ENCODE data around the gene ERRFI1. TPM values are rescaled to one million over a fixed set of nuclear protein-coding genes. Genes with fewer than 3 reads are reported as not detected.

ERRFI1 gene
- total and polyA plus RNA-seq, 5 donors from 2014 or later: 0.37 to 5.8 (median 0.98) TPM; not detected in 1

GRCh38 chr1:8027748-8028570 is 1.9 kb upstream of the ERRFI1 start:
- H3K27me3 ChIP-seq (ENCODE audit: control insufficient read depth, insufficient read depth, low read length): peaks cover 22% of the 10 kb centered on the region
- ATAC-seq (ENCODE audit: low read depth in 2 of 2) (no peak), DNase-seq (no peak)
- H3K27ac ChIP-seq (ENCODE audit: insufficient read depth, low read length, poor library complexity, severe bottlenecking): no peak overlapping the region
- no peaks in the 10 kb centered on the region for H3K9me3 ChIP-seq (ENCODE audit: control insufficient read depth in 2 of 2, low read length in 2 of 2)
- H3K36me3 ChIP-seq (ENCODE audit: control insufficient read depth, insufficient read depth, low read length): no peaks in the 10 kb centered on the region
- H3K27ac Mint-ChIP-seq: no peak overlapping the region
- H3K4me1 Mint-ChIP-seq: peaks cover 5 to 13% (median 11%) of the 10 kb centered on the region in 4 donors
- H3K9me3 Mint-ChIP-seq: no peaks in the 10 kb centered on the region
- peaks cover 47% of the 10 kb centered on the region for H3K27me3 Mint-ChIP-seq
- peak overlapping the region in 3 of 4 donors; percentile 19 to 70 (median 51) for H3K4me3 Mint-ChIP-seq
- H3K36me3 Mint-ChIP-seq: no peaks in the 10 kb centered on the region
- no peak overlapping the region for H3K4me3 ChIP-seq (ENCODE audit: low read depth, low read length)
- H3K4me1 ChIP-seq (ENCODE audit: control insufficient read depth, insufficient read depth, low read length, poor library complexity, severe bottlenecking): peaks cover 19% of the 10 kb centered on the region

- H3K4me1 ChIP-seq (ENCODE audit: control insufficient read depth, insufficient read depth, low read length, poor library complexity, severe bottlenecking): peaks cover 19% of the 10 kb centered on the region
- no peak for DNase-seq
- H3K9me3 ChIP-seq (ENCODE audit: control insufficient read depth in 2 of 2, low read length in 2 of 2): no peaks in the 10 kb centered on the region
- Mint-ChIP-seq H3K9me3 (peaks cover 0 to 2% (median 0%) of the 10 kb centered on the region in 7 donors), H3K4me1 (peaks cover 5 to 13% (median 11%) of the 10 kb centered on the region in 4 donors), H3K27ac (peak overlapping the region in 1 of 3 donors; percentile 93), H3K36me3 (no peaks in the 10 kb centered on the region), H3K27me3 (peaks cover 55% of the 10 kb centered on the region), H3K4me3 (peak overlapping the region; percentile 70 to 91 (median 84))
- no peaks in the 10 kb centered on the region for H3K36me3 ChIP-seq (ENCODE audit: control insufficient read depth, insufficient read depth, low read length)
- H3K27me3 ChIP-seq (ENCODE audit: control insufficient read depth, insufficient read depth, low read length): peaks cover 22% of the 10 kb centered on the region
- H3K4me3 ChIP-seq (ENCODE audit: low read depth, low read length): no peak overlapping the region
- ATAC-seq (ENCODE audit: low read depth in 2 of 2): no peak
- no peak overlapping the region for H3K27ac ChIP-seq (ENCODE audit: insufficient read depth, low read length, poor library complexity, severe bottlenecking)
These were observed 1.1 kb upstream of the ERRFI1 start for GRCh38 chr1:8026976-8027747.

- Histone ChIP-seq H3K4me1 (ENCODE audit: control insufficient read depth, insufficient read depth, low read length, poor library complexity, severe bottlenecking) (peaks cover 19% of the 10 kb centered on the region), H3K27me3 (ENCODE audit: control insufficient read depth, insufficient read depth, low read length) (peaks cover 22% of the 10 kb centered on the region), H3K4me3 (ENCODE audit: low read depth, low read length) (peak overlapping the region; percentile 49), H3K27ac (ENCODE audit: insufficient read depth, low read length, poor library complexity, severe bottlenecking) (no peak overlapping the region), H3K9me3 (ENCODE audit: control insufficient read depth in 2 of 2, low read length in 2 of 2) (no peaks in the 10 kb centered on the region), H3K36me3 (ENCODE audit: control insufficient read depth, insufficient read depth, low read length) (no peaks in the 10 kb centered on the region)
- Mint-ChIP-seq H3K27me3 (peaks cover 64% of the 10 kb centered on the region), H3K27ac (peak overlapping the region; percentile 52 to 97 (median 85)), H3K4me3 (peak overlapping the region; percentile 77 to 94 (median 86)), H3K4me1 (peaks cover 5 to 13% (median 9%) of the 10 kb centered on the region in 4 donors), H3K9me3 (peaks cover 0 to 2% (median 0%) of the 10 kb centered on the region in 7 donors), H3K36me3 (no peaks in the 10 kb centered on the region)
- DNase-seq (peak in 1 of 3 donors; percentile 15), ATAC-seq (ENCODE audit: low read depth in 2 of 2) (peak in 1 of 2 donors; percentile 15)
These were observed 401 bp downstream of the ERRFI1 start for GRCh38 chr1:8025671-8026144.

DNA sequence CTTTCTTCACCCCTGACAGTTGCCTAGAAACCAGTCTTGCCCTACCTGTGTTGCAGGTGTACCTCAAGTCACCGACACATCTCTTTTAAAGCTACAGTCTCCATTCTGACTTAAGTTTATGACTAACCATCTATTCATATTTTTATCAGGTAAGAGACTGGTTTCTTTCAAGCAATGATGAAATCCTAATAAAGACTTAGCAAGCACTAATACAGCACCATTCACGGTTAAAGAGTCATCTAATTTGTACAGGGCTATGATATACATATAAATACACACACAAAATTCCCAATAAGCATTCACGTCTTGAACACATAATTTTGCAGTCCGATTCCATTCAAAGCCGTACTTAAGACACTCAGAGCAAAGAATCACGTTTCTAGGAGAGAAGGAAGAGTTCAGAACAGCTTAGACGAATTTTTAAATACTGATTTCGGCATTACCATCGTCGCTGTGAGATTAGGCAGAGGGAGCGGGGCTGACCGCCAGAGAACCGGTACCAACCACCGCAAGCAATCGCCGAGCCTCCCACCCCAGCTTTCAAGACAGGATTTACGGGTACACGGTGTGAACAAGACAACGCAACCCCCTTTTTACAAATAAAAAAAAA is 943 bp downstream of the ERRFI1 start:
- H3K36me3 ChIP-seq (ENCODE audit: control insufficient read depth, insufficient read depth, low read length): no peaks in the 10 kb centered on the region
- peak overlapping the region; percentile 77 to 94 (median 86) for H3K4me3 Mint-ChIP-seq
- H3K4me1 ChIP-seq (ENCODE audit: control insufficient read depth, insufficient read depth, low read length, poor library complexity, severe bottlenecking): peaks cover 19% of the 10 kb centered on the region
- peaks cover 64% of the 10 kb centered on the region for H3K27me3 Mint-ChIP-seq
- peak overlapping the region; percentile 49 for H3K4me3 ChIP-seq (ENCODE audit: low read depth, low read length)
- no peak overlapping the region for H3K27ac ChIP-seq (ENCODE audit: insufficient read depth, low read length, poor library complexity, severe bottlenecking)
- DNase-seq (peak in 2 of 3 donors; percentile 4 to 15), ATAC-seq (ENCODE audit: low read depth in 2 of 2) (no peak)
- H3K27me3 ChIP-seq (ENCODE audit: control insufficient read depth, insufficient read depth, low read length): peaks cover 22% of the 10 kb centered on the region
- H3K4me1 Mint-ChIP-seq: peaks cover 5 to 13% (median 9%) of the 10 kb centered on the region in 4 donors
- no peaks in the 10 kb centered on the region for H3K9me3 ChIP-seq (ENCODE audit: control insufficient read depth in 2 of 2, low read length in 2 of 2)
- H3K36me3 Mint-ChIP-seq: no peaks in the 10 kb centered on the region
- peaks cover 0 to 2% (median 0%) of the 10 kb centered on the region in 7 donors for H3K9me3 Mint-ChIP-seq
- peak overlapping the region; percentile 52 to 97 (median 85) for H3K27ac Mint-ChIP-seq

GRCh38 chr1:8024329-8024728 is 1.8 kb downstream of the ERRFI1 start:
- no peak for DNase-seq
- H3K4me1 Mint-ChIP-seq: peaks cover 5 to 13% (median 9%) of the 10 kb centered on the region in 4 donors
- H3K36me3 ChIP-seq (ENCODE audit: control insufficient read depth, insufficient read depth, low read length): no peaks in the 10 kb centered on the region
- H3K27me3 Mint-ChIP-seq: peaks cover 69% of the 10 kb centered on the region
- H3K4me1 ChIP-seq (ENCODE audit: control insufficient read depth, insufficient read depth, low read length, poor library complexity, severe bottlenecking): peaks cover 19% of the 10 kb centered on the region
- H3K4me3 ChIP-seq (ENCODE audit: low read depth, low read length): no peak overlapping the region
- ATAC-seq (ENCODE audit: low read depth in 2 of 2): no peak
- no peaks in the 10 kb centered on the region for H3K36me3 Mint-ChIP-seq
- H3K4me3 Mint-ChIP-seq: peak overlapping the region in 2 of 4 donors; percentile 8 to 19
- H3K9me3 Mint-ChIP-seq: peaks cover 0 to 2% (median 0%) of the 10 kb centered on the region in 7 donors
- no peaks in the 10 kb centered on the region for H3K9me3 ChIP-seq (ENCODE audit: control insufficient read depth in 2 of 2, low read length in 2 of 2)
- H3K27ac Mint-ChIP-seq: no peak overlapping the region
- H3K27me3 ChIP-seq (ENCODE audit: control insufficient read depth, insufficient read depth, low read length): peaks cover 22% of the 10 kb centered on the region
- no peak overlapping the region for H3K27ac ChIP-seq (ENCODE audit: insufficient read depth, low read length, poor library complexity, severe bottlenecking)

DNA sequence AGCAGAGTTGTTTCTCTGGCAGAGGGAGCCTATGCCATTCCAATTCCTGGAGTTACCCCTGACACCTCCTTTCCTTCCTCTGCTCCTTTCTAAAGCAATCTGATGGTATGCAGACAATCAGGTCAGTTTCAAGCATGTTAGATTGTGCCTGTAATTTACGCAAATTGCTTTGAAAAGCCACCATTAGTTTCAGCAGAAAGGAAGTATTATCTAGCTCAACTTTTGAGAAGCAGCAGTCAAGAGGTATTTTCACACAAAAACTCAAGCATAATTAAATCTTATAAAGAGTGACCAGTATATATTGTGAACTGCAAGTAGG is 2.2 kb downstream of the ERRFI1 start:
- DNase-seq (no peak), ATAC-seq (ENCODE audit: low read depth in 2 of 2) (no peak)
- Mint-ChIP-seq H3K27ac (no peak overlapping the region), H3K4me1 (peaks cover 5 to 13% (median 9%) of the 10 kb centered on the region in 4 donors), H3K4me3 (peak overlapping the region in 1 of 4 donors; percentile 19), H3K36me3 (no peaks in the 10 kb centered on the region), H3K27me3 (peaks cover 73% of the 10 kb centered on the region), H3K9me3 (peaks cover 0 to 2% (median 0%) of the 10 kb centered on the region in 7 donors)
- Histone ChIP-seq H3K36me3 (ENCODE audit: control insufficient read depth, insufficient read depth, low read length) (no peaks in the 10 kb centered on the region), H3K27me3 (ENCODE audit: control insufficient read depth, insufficient read depth, low read length) (peaks cover 22% of the 10 kb centered on the region), H3K27ac (ENCODE audit: insufficient read depth, low read length, poor library complexity, severe bottlenecking) (no peak overlapping the region), H3K9me3 (ENCODE audit: control insufficient read depth in 2 of 2, low read length in 2 of 2) (no peaks in the 10 kb centered on the region), H3K4me1 (ENCODE audit: control insufficient read depth, insufficient read depth, low read length, poor library complexity, severe bottlenecking) (peaks cover 19% of the 10 kb centered on the region), H3K4me3 (ENCODE audit: low read depth, low read length) (no peak overlapping the region)

- Histone ChIP-seq H3K4me1 (ENCODE audit: control insufficient read depth, insufficient read depth, low read length, poor library complexity, severe bottlenecking) (peaks cover 19% of the 10 kb centered on the region), H3K36me3 (ENCODE audit: control insufficient read depth, insufficient read depth, low read length) (no peaks in the 10 kb centered on the region), H3K27me3 (ENCODE audit: control insufficient read depth, insufficient read depth, low read length) (peaks cover 22% of the 10 kb centered on the region), H3K4me3 (ENCODE audit: low read depth, low read length) (no peak overlapping the region), H3K9me3 (ENCODE audit: control insufficient read depth in 2 of 2, low read length in 2 of 2) (no peaks in the 10 kb centered on the region), H3K27ac (ENCODE audit: insufficient read depth, low read length, poor library complexity, severe bottlenecking) (no peak overlapping the region)
- peaks cover 72% of the 10 kb centered on the region for H3K27me3 Mint-ChIP-seq
- H3K27ac Mint-ChIP-seq: no peak overlapping the region
- no peak overlapping the region for H3K4me3 Mint-ChIP-seq
- DNase-seq (no peak), ATAC-seq (ENCODE audit: low read depth in 2 of 2) (no peak)
- H3K9me3 Mint-ChIP-seq: peaks cover 0 to 2% (median 0%) of the 10 kb centered on the region in 7 donors
- H3K36me3 Mint-ChIP-seq: no peaks in the 10 kb centered on the region
- H3K4me1 Mint-ChIP-seq: peaks cover 5 to 13% (median 9%) of the 10 kb centered on the region in 4 donors
These were observed 2.7 kb downstream of the ERRFI1 start for GRCh38 chr1:8023287-8023994.
